GM18861 (cell line): ENCODE measurements around the gene MICALL1.

Experiments
- ATAC-seq: cut with Tn5 transposase; IDR thresholded peaks from one replicate; pipeline ENCODE4 v1.9.1; 2021; ENCODE audit not compliant: unreplicated experiment

The MICALL1 gene

DNA sequence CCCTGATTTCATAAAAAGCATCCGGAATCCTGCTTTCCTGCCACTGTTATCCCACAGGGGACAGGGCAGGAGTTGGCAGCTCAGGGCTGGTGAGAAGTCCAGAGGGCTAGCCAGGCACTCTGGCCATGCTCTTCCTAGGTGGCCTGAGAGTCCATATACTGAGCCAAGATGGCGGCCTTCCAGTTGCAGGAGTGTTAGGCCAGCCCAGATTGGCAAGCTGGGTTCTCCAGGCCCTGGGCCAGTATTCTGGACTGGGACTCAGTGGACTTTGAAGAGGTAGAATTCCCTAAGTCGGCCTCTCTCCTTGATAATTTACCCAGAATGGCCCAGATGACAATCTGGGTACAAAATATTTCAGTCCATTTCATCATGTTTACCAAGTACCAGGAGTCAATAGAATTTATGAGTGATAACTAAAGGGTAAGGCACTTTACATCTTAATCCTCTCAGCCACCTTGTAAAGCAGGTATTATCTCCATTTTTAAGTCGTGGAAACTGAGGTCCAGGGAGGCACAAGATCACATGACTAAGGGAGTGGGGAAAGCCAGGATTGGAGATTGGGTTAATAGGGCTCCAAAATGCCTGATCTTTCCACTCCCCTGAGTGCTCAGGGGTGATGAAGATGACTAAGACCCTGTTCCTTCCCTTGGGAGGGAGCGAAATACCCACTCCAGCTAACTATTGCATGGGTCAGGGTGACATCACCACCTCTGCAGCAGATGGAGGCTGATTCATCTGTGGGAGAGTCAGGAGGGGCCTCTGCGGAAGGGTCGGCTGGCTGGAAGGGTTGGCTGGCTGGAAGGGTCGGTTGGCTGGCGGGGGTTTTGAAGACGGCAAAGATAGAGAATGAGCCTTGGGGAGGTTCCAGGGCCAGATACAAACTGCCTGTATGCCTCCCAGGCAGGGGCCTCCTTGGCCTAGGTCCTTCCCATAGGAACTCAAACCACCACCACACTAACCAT is 1.2 kb upstream of the MICALL1 start:
- ATAC-seq: no peak

DNA sequence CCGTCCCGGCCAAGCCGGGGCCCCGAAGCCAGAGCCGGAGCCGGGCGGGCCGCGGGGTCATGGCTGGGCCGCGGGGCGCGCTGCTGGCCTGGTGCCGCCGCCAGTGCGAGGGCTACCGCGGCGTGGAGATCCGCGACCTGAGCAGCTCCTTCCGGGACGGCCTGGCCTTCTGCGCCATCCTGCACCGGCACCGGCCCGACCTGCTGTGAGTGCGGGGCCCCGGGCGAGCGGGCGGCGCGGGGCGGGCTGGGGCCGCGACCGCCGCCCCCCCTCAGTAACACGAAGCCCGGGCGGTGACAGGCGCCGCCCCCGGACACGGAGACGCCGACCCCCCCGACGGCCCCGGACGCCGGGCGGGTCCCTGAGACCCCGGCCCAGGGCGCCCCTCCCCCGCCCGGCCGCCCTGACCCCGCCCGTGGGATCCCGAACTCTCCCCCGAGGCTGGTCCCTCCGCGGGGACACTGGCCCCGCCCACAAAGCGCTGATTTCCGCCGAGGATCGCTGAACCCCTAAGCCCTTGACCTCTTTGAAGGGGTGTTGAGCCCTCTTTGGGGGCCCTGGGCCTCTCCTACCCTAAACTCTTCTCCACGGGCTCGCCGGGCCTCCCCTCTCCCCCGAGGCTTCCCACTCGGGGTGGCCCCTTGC is 389 bp downstream of the MICALL1 start:
- peak; percentile 22 for ATAC-seq

DNA sequence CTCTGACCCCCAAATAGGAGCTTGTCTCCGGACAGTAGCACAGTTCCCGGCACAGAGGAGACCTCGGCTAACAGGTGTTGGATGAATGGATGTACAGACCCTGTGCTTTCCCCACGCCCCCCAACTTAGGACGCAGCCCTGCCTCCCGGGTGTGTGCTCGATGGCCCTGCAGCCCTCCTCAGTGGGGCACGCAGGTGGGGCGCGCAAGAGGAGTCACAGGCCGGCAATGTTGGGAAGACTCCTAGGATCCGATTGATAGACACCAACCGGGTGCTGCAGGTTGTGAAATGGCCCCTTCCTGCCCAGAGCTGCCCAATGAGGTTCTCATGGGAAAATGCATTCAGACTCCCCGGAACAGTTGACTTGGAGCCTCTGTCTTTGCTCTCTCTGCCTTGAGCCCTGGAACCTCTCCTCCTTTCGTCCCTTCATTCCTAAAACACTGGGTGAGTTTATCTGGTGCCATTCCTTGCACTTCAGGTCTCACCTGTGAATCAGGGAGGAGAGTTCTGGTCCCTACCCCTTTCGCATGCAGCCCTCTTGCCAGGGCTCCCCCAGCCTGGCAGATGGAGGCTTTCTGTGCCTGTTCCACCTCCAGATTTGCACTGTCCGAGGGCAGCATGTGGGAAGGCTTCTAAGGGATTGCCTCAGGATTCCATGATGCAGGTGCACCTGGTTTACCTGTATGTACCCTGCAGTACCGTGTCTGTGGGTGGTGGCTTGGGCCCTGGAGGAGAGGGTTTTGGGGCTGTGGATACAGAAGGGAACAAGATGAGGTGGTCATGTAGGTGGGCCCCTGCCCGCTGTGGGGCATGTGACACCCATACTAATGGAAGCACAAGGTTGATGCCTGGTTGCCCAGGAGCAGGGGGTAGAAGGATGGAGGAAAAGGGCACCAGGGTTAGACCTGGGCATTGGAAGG is 1.2 kb downstream of the MICALL1 start:
- ATAC-seq: no peak

DNA sequence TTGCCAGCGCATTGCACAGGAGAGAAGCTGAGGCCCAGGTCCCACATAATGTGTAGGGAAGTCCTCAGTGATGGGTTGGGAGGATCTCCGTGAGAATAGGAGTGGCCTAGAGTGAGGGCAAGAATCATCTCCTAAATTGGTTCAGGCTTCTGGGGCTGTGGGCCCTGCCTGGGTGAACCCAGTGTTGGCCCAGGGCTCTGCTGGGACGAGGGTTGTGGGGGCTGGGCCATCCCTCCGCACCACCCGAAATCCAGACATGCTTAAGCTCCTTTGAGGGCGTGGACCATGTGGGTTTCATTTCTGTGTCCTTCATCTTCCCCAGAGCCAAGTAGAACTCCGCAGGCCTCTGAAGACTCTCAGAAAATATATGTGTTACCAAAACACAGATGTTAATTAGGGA is 3.7 kb downstream of the MICALL1 start:
- no peak for ATAC-seq

DNA sequence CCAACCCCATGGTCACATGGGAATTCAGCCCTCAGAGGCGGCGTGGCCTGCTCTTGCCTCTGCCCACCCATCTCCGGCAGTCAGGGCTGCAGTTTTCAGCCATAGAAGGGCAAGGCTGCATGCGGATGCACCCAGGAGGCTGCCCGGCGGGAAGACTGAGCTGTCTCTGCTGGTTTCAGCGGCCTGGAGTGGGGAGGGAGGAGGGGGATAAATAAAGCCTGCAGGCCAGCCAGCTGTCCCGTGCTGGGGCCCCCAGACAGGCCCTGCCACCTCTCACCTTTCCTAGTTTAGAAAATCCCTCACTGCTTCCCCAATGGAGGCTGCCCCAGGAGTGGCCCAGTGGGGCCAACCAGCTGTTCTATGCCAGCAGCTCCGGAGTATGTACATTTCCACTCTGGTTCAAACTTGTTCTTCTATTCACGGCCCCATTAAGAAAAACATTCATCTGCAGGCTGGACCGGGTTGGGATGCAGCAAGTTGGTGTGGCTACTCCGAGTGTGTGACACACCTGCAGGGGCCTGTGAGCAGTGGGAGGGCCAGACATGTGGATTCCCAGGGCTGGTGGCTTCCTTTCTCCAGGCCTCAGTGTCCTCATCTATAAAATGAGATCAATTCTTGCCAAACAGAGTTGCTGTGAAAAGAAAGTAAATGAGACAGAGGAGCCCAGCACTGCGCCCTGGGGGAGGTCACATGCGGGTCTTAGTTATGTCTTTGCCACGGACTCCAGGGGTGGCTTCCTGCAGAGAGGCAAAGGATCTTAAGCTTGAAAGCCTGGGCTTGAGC is 5.0 kb downstream of the MICALL1 start:
- no peak for ATAC-seq

- no peak for ATAC-seq
Observed at GRCh38 chr22:37911697-37912096, 5.6 kb downstream of the MICALL1 start.

- ATAC-seq: no peak
Observed at GRCh38 chr22:37912171-37912570, 6.1 kb downstream of the MICALL1 start.

- ATAC-seq: no peak
Observed at GRCh38 chr22:37913233-37913721, 7.2 kb downstream of the MICALL1 start.

GRCh38 chr22:37916311-37916710 is 10.2 kb downstream of the MICALL1 start:
- no peak for ATAC-seq

DNA sequence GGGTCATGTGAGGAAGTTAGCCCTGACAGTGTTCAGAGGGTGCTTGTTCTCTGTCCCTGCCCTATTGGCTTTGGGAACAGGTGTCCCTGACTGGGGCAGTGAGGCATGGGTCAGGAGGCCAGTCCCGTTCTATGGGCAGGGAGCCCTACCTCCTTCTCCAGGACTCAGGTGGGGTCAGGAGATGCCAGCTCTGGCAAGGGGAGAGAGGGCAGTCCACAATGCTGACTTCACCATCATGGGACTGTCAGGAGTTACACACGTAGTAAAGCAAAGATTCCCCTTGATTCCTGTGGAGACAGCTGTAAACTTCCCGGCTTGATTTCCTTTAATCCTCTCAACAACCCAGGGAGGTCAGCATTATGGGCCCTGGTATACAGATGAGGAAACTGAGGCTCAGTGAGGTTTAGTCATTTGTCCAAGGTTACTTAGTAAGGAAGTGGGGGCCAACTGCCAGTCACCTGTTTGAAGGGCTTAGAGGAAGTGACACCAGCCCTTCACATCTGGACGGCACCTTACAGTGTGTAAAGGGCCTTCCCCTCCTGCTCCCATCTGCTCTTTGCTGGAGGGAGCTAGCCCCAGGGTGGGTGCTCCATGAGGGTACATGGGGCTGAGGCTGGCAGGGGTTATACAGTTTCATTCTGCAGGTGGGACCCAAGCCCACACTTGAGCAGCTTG is 11.9 kb downstream of the MICALL1 start:
- ATAC-seq: no peak

- ATAC-seq: no peak
Observed at GRCh38 chr22:37918580-37919270, 12.6 kb downstream of the MICALL1 start.

GRCh38 chr22:37920126-37920525 is 14.0 kb downstream of the MICALL1 start:
- ATAC-seq: no peak

- ATAC-seq: no peak
Observed at GRCh38 chr22:37922191-37922590, 16.1 kb downstream of the MICALL1 start.

- ATAC-seq: no peak
Observed at GRCh38 chr22:37923927-37924326, 17.8 kb downstream of the MICALL1 start.

GRCh38 chr22:37924386-37925065 is 18.4 kb downstream of the MICALL1 start:
- ATAC-seq: no peak

GRCh38 chr22:37925330-37925729 is 19.2 kb downstream of the MICALL1 start:
- ATAC-seq: no peak

- no peak for ATAC-seq
Observed at GRCh38 chr22:37925767-37926166, 19.7 kb downstream of the MICALL1 start.

DNA sequence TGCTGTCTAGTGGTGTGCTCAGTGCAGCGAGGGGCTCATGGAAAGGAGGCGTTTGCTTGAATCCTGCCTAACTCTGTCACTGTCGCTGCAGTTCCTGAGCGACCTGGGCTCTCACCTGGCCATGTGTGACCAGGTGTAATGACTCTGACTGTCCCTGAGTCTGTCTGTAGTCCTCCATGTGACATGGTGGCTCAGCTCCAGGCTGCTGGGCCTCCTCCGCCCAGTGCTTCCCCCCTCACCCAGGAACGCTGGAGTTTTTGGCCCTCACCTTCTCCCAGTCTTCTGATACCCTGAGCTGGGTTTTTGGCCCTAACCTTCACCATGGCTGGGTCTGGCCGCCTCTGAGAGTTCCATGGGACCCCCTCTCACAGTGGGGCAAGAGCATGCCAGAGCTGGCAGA is 20.3 kb downstream of the MICALL1 start:
- no peak for ATAC-seq
